Activated CD4-positive, alpha-beta T cell treated with anti-CD3 and anti-CD28 coated beads, Interleukin-2, amount 50 U/mL, for 4 hours (primary cell): ENCODE data around the gene ZNF48.

Experiments used
- DNase-seq, 2 experiments: peaks; one replicate each; pipeline ENCODE4 v3.0.0-alpha.2; 2020

The ZNF48 gene

GRCh38 chr16:30407804-30408534, 12.7 kb downstream of the ZNF48 start:
- DNase-seq, result no peak

GRCh38 chr16:30409125-30410060, 14.2 kb downstream of the ZNF48 start:
- peak; percentile 91 to 95 for DNase-seq

- no peak for DNase-seq
Observed at GRCh38 chr16:30413112-30413806, 18.0 kb downstream of the ZNF48 start.

- no peak for DNase-seq
Observed at GRCh38 chr16:30414159-30414558, 18.9 kb downstream of the ZNF48 start.

- no peak for DNase-seq
Observed at GRCh38 chr16:30416047-30416603, 20.9 kb downstream of the ZNF48 start.

- no peak for DNase-seq
Observed at GRCh38 chr16:30416624-30417528, 21.7 kb downstream of the ZNF48 start.

- peak; percentile 82 to 86 for DNase-seq
Observed at GRCh38 chr16:30417529-30418349, 22.5 kb downstream of the ZNF48 start.

- no peak for DNase-seq
Observed at GRCh38 chr16:30418350-30419181, 23.3 kb downstream of the ZNF48 start.

- no peak for DNase-seq
Observed at GRCh38 chr16:30421010-30421409, 25.8 kb downstream of the ZNF48 start.

- DNase-seq, result no peak
Observed at GRCh38 chr16:30428055-30428454, 32.8 kb downstream of the ZNF48 start.

- no peak for DNase-seq
Observed at GRCh38 chr16:30429418-30429677, 34.1 kb downstream of the ZNF48 start.

GRCh38 chr16:30429678-30430427, 34.6 kb downstream of the ZNF48 start, which contains the start of gene DCTPP1:
TSS of gene DCTPP1 (minus strand) at chr16:30430030. CDS start at chr16:30429980, 50 bp downstream.
- peak; percentile 96 for DNase-seq

GRCh38 chr16:30430428-30430970, 35.3 kb downstream of the ZNF48 start:
- no peak for DNase-seq

GRCh38 chr16:30434852-30435251, 39.6 kb downstream of the ZNF48 start:
- DNase-seq, result peak in 1 of 2 experiments; percentile 19

- no peak for DNase-seq
Observed at GRCh38 chr16:30437511-30438046, 42.4 kb downstream of the ZNF48 start.

GRCh38 chr16:30438835-30439234, 43.6 kb downstream of the ZNF48 start:
- no peak for DNase-seq

- DNase-seq, result no peak
Observed at GRCh38 chr16:30439720-30440348, 44.6 kb downstream of the ZNF48 start.

- no peak for DNase-seq
Observed at GRCh38 chr16:30443631-30444030, 48.4 kb downstream of the ZNF48 start.
